ENCODE results near the gene ZNF808.
A peak's percentile ranks its signal among the peaks of the same experiment; 100 is the strongest.
"Not testable (repeated sequence)": the region's sequence is repeated elsewhere in the genome, so short reads cannot be mapped to it uniquely, and the experiment has no call there.

The ZNF808 gene

DNA sequence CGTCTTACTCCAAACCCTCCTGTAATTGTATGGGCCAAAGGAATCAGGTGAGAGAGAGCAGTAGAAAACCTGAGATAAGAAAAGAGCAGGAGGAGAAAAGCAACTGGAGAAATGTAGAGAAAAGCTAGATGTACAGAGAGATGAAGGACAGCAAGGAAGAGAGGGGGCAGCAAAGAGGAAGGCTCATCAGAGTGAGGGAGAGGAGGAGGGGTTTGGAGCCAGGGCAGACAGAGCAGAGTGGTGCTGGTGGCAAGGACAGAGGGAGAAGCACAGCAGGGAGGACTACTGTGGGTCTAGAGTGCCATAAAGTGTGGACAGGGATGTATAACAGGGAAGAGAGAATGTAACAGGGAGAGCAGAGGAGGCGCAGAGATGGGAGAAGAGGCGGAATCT is 74.5 kb downstream of the ZNF808 start:
- Histone ChIP-seq H3K4me3 (ENCODE audit: low read length) (peak overlapping the region; percentile 86), H3K4me1 (ENCODE audit: control insufficient read depth, low read depth, low read length) (peaks cover 10% of the 10 kb centered on the region), H3K27me3 (ENCODE audit: control insufficient read depth, insufficient read depth, low read length) (peaks cover 14% of the 10 kb centered on the region), H3K9ac (ENCODE audit: low read length) (peak overlapping the region; percentile 47)
- not testable (repeated sequence) for H3K36me3 ChIP-seq (ENCODE audit: control insufficient read depth, low read depth, low read length); H3K27ac ChIP-seq (ENCODE audit: low read length); H3K9me3 ChIP-seq (ENCODE audit: control insufficient read depth, low read depth, low read length)

GRCh38 chr19:52602941-52603340 is 75.5 kb downstream of the ZNF808 start:
- Histone ChIP-seq H3K36me3 (ENCODE audit: control insufficient read depth, low read depth, low read length) (no peaks in the 10 kb centered on the region), H3K27ac (ENCODE audit: low read length) (no peak overlapping the region), H3K27me3 (ENCODE audit: control insufficient read depth, insufficient read depth, low read length) (peaks cover 14% of the 10 kb centered on the region), H3K4me3 (ENCODE audit: low read length) (no peak overlapping the region), H3K9me3 (ENCODE audit: control insufficient read depth, low read depth, low read length) (no peaks in the 10 kb centered on the region), H3K4me1 (ENCODE audit: control insufficient read depth, low read depth, low read length) (peaks cover 10% of the 10 kb centered on the region), H3K9ac (ENCODE audit: low read length) (no peak overlapping the region)

DNA sequence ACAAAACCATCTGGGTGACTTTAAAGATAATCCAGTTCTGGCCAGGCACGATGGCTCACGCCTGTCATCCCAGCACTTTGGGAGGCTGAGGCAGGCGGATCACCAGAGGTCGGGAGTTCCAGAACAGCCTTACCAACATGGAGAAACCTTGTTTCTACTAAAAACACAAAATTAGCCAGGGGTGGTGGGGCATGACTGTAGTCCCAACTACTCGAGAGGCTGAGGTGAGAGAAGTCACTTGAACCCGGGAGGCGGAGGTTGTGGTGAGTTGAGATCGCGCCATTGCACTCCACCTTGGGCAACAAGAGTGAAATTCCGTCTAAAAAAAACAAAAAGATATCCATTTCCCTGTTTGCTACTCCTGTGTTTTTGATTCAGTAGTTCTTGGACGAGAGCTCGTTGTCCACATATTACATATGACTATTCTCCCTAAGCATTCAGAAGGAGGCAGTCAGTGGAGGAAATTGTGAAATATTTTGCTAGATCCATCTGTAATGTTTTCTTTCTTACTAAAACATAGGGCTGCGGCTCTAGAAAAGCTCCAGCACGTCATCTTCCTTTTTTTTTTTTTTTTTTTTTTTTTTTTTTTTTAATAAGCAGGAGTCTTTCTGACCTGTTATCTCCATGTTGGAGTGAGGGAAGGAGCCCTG is 76.2 kb downstream of the ZNF808 start:
- no peaks in the 10 kb centered on the region for H3K36me3 ChIP-seq (ENCODE audit: control insufficient read depth, low read depth, low read length)
- H3K4me1 ChIP-seq (ENCODE audit: control insufficient read depth, low read depth, low read length), result peaks cover 10% of the 10 kb centered on the region
- H3K27ac ChIP-seq (ENCODE audit: low read length), result no peak overlapping the region
- H3K27me3 ChIP-seq (ENCODE audit: control insufficient read depth, insufficient read depth, low read length), result peaks cover 14% of the 10 kb centered on the region
- no peak overlapping the region for H3K4me3 ChIP-seq (ENCODE audit: low read length)
- H3K9me3 ChIP-seq (ENCODE audit: control insufficient read depth, low read depth, low read length), result no peaks in the 10 kb centered on the region
- H3K9ac ChIP-seq (ENCODE audit: low read length), result no peak overlapping the region

All from iPS-18a (cell line).